Trophoblast cell (in vitro differentiated cells and primary cell): ENCODE data around the gene THSD4.

Experiments used
- DNase-seq, 2 donors: peaks; one replicate each; pipeline ENCODE4 v3.0.0-alpha.2; 2016
- H2AFZ ChIP-seq: 2 replicates; pipeline ENCODE4 v1.6.1; 2013; ENCODE audit warnings: low read length, moderate library complexity, mild to moderate bottlenecking; ENCODE audit not compliant: insufficient read depth, poor library complexity
- H2AK5ac ChIP-seq: 2 replicates; pipeline ENCODE4 v1.6.1; 2013; ENCODE audit warnings: mild to moderate bottlenecking, low read length
- H2BK120ac ChIP-seq: 2 replicates; pipeline ENCODE4 v1.6.1; 2013; ENCODE audit warnings: low read length, mild to moderate bottlenecking, moderate library complexity; ENCODE audit not compliant: insufficient read depth, poor library complexity
- H2BK12ac ChIP-seq: 2 replicates; pipeline ENCODE4 v1.6.1; 2013; ENCODE audit warnings: mild to moderate bottlenecking, low read length, moderate library complexity
- H2BK5ac ChIP-seq: 2 replicates; pipeline ENCODE4 v1.6.1; 2013; ENCODE audit warnings: low read length, low read depth, moderate library complexity, mild to moderate bottlenecking; ENCODE audit not compliant: poor library complexity
- H3K14ac ChIP-seq: 2 replicates; pipeline ENCODE4 v1.6.1; 2013; ENCODE audit warnings: mild to moderate bottlenecking, low read length
- H3K18ac ChIP-seq: 2 replicates; pipeline ENCODE4 v1.6.1; 2013; ENCODE audit warnings: mild to moderate bottlenecking, low read length
- H3K23ac ChIP-seq: 2 replicates; pipeline ENCODE4 v1.6.1; 2013; ENCODE audit warnings: low read length
- H3K27ac ChIP-seq: 2 replicates; pipeline ENCODE4 v1.5.1; 2013; ENCODE audit warnings: low read depth, mild to moderate bottlenecking, inconsistent platforms, low read length, moderate library complexity
- H3K27me3 ChIP-seq: 2 replicates; pipeline ENCODE4 v1.6.1; 2013; ENCODE audit warnings: inconsistent platforms, mild to moderate bottlenecking, low read length, moderate library complexity; ENCODE audit not compliant: insufficient read depth
- H3K36me3 ChIP-seq, 2 experiments: 1 replicate in 1 of 2; 2 replicates in 1 of 2; pipeline ENCODE4 v1.6.1; 2013; ENCODE audit warnings: low read length in 2 of 2, mild to moderate bottlenecking in 2 of 2, moderate library complexity in 1 of 2; ENCODE audit not compliant: insufficient read depth in 2 of 2, control insufficient read depth in 1 of 2
- H3K4ac ChIP-seq: 2 replicates; pipeline ENCODE4 v1.6.1; 2013; ENCODE audit warnings: low read depth, mild to moderate bottlenecking, low read length, moderate library complexity
- H3K4me1 ChIP-seq, 2 experiments: 1 replicate in 1 of 2; 2 replicates in 1 of 2; pipeline ENCODE4 v1.6.1; 2013; ENCODE audit warnings: low read length in 2 of 2, mild to moderate bottlenecking in 2 of 2, moderate library complexity in 1 of 2; ENCODE audit not compliant: insufficient read depth in 2 of 2, control insufficient read depth in 1 of 2
- H3K4me2 ChIP-seq: 2 replicates; pipeline ENCODE4 v1.6.1; 2013; ENCODE audit warnings: inconsistent platforms, mild to moderate bottlenecking, low read length, moderate library complexity
- H3K4me3 ChIP-seq: 2 replicates; pipeline ENCODE4 v1.5.1; 2013; ENCODE audit warnings: mild to moderate bottlenecking, low read depth, low read length, inconsistent platforms
- H3K79me1 ChIP-seq: one replicate; pipeline ENCODE4 v1.6.1; 2013; ENCODE audit warnings: low read length
- H3K79me2 ChIP-seq: 2 replicates; pipeline ENCODE4 v1.6.1; 2013; ENCODE audit warnings: low read length, mild to moderate bottlenecking; ENCODE audit not compliant: control insufficient read depth, insufficient read depth, poor library complexity
- H3K9ac ChIP-seq: 2 replicates; pipeline ENCODE4 v1.6.1; 2013; ENCODE audit warnings: mild to moderate bottlenecking, low read length
- H3K9me3 ChIP-seq: 2 replicates; pipeline ENCODE4 v1.6.1; 2013; ENCODE audit warnings: low read depth, mild to moderate bottlenecking, control low read depth, inconsistent platforms, low read length; ENCODE audit not compliant: insufficient read depth
- H4K12ac ChIP-seq: 2 replicates; pipeline ENCODE4 v1.6.1; 2013; ENCODE audit warnings: low read depth, mild to moderate bottlenecking, low read length, moderate library complexity
- H4K8ac ChIP-seq: 2 replicates; pipeline ENCODE4 v1.6.1; 2013; ENCODE audit warnings: low read depth, mild to moderate bottlenecking, low read length, moderate library complexity
- H4K91ac ChIP-seq: one replicate; pipeline ENCODE4 v1.6.1; 2013; ENCODE audit warnings: low read depth, mild to moderate bottlenecking, low read length, moderate library complexity
- WGBS: extraction: QIAGEN DNeasy Blood & Tissue Kit; methylation state at CpG from one replicate; pipeline ENCODE4 v1.1.7; 2013; ENCODE audit warnings: missing lambda C conversion rate; ENCODE audit not compliant: insufficient read length, insufficient coverage; ENCODE audit errors: extremely low coverage; 5-methylcytosine and 5-hydroxymethylcytosine counted together

Gene THSD4

DNA sequence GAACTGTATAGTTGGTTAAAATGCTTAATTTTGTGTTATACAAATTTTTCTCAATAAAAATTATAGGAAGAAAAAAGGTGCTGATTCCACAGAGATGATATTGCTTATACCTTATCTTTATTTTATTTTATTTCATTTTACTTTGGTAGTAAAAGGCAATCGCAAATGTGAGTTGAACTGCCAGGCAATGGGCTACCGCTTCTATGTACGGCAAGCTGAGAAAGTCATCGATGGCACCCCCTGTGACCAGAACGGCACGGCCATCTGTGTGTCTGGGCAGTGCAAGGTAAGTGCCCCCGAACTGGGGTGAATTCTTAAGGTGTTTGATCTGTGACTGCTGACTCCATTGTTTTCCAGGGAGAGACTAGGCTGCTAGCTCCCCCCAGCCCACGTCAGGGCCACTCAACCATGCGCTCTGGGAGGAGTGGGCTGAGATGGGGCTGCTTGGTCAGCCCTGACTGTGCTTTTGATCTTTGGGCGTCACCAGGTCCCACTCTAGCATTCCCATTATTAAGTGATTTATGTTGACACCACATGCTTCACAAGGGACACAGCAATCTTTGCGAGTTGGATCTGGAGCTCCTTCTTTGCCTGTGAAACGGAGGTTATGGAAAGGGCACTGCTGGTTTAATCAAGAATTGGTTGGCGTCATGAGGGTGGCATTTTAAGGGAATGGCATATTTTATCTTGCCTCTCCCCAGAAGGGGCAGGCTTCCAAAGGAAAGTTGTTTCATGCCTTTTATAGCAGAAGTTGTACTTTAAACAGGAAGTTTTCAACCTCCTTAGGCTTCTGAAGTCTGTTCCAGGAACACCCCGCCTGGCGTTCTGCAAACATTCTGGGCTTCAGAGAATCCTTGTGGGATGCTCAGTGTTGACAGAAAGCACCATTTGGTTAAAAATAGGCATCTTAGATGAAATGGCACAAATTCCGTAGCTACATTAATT, 296.5 kb downstream of the THSD4 start:
- H2BK120ac ChIP-seq: no peak overlapping the region
- no CpG with 5 or more reads among the region's 16 CpGs for WGBS
- no peak overlapping the region for H4K8ac ChIP-seq
- H3K23ac ChIP-seq: no peak overlapping the region
- no peak overlapping the region for H3K4me2 ChIP-seq
- no peaks in the 10 kb centered on the region for H3K4me1 ChIP-seq
- H3K14ac ChIP-seq: no peak overlapping the region
- no peaks in the 10 kb centered on the region for H3K9me3 ChIP-seq
- H3K36me3 ChIP-seq: no peaks in the 10 kb centered on the region
- no peaks in the 10 kb centered on the region for H3K79me2 ChIP-seq
- H4K91ac ChIP-seq: no peak overlapping the region
- no peaks in the 10 kb centered on the region for H3K79me1 ChIP-seq
- no peak overlapping the region for H3K4ac ChIP-seq
- H2BK5ac ChIP-seq: no peak overlapping the region
- H3K4me3 ChIP-seq: no peak overlapping the region
- H3K9ac ChIP-seq: no peak overlapping the region
- no peak overlapping the region for H2AFZ ChIP-seq
- no peak for DNase-seq
- no peak overlapping the region for H2AK5ac ChIP-seq
- no peak overlapping the region for H4K12ac ChIP-seq
- H3K18ac ChIP-seq: no peak overlapping the region
- H3K27me3 ChIP-seq: no peaks in the 10 kb centered on the region
- no peak overlapping the region for H2BK12ac ChIP-seq
- no peak overlapping the region for H3K27ac ChIP-seq

DNA sequence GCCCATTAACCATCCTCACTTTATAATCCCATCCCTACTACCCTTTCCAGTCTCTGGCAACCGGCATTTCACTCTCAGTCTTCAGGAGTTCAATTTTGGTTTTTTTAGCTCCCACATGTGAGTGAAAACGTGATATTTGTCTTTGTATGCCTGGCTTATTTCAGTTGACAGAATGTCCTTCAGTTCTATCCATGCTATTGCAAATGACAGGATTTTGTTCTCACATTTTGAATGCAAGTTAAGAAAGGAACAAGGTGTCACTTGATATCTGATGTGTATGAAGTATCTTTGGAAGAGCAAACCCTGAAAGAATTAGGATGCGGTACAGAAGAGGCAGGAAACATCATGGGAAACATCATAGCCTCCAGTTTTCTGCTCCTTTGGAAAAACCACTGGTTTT, 298.1 kb downstream of the THSD4 start:
- Histone ChIP-seq H4K91ac (no peak overlapping the region), H2BK5ac (no peak overlapping the region), H3K4ac (no peak overlapping the region), H3K9ac (no peak overlapping the region), H2AFZ (no peak overlapping the region), H2AK5ac (no peak overlapping the region), H3K36me3 (no peaks in the 10 kb centered on the region), H3K27me3 (no peaks in the 10 kb centered on the region), H3K9me3 (no peaks in the 10 kb centered on the region), H3K4me3 (no peak overlapping the region), H2BK120ac (no peak overlapping the region), H3K14ac (no peak overlapping the region), H3K18ac (no peak overlapping the region), H3K79me2 (no peaks in the 10 kb centered on the region), H3K4me1 (no peaks in the 10 kb centered on the region), H3K23ac (no peak overlapping the region), H3K79me1 (no peaks in the 10 kb centered on the region), H3K4me2 (no peak overlapping the region), H2BK12ac (no peak overlapping the region), H3K27ac (no peak overlapping the region), H4K8ac (no peak overlapping the region), H4K12ac (no peak overlapping the region)
- DNase-seq: no peak
- WGBS: no CpG with 5 or more reads among the region's 3 CpGs

DNA sequence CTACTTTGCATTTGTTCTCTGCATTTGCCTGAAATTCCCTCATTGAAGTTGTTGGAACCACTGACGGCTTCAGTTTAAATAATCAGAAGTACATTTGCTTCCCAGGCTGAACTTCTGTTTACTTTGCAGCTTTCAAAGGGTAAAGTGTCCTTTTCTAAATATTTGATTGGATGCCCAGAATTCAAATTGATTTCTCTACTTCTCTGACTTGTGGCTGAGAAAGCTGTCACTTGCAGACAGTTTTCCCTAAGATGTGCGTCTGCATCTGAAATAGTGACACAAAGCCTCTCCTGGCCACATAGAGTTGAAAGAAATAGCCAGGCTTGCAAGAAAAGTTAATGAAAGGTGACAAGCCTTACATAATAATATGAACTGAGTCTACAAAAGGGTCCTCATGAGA, 299.6 kb downstream of the THSD4 start:
- no CpG with 5 or more reads among the region's 2 CpGs for WGBS

DNA sequence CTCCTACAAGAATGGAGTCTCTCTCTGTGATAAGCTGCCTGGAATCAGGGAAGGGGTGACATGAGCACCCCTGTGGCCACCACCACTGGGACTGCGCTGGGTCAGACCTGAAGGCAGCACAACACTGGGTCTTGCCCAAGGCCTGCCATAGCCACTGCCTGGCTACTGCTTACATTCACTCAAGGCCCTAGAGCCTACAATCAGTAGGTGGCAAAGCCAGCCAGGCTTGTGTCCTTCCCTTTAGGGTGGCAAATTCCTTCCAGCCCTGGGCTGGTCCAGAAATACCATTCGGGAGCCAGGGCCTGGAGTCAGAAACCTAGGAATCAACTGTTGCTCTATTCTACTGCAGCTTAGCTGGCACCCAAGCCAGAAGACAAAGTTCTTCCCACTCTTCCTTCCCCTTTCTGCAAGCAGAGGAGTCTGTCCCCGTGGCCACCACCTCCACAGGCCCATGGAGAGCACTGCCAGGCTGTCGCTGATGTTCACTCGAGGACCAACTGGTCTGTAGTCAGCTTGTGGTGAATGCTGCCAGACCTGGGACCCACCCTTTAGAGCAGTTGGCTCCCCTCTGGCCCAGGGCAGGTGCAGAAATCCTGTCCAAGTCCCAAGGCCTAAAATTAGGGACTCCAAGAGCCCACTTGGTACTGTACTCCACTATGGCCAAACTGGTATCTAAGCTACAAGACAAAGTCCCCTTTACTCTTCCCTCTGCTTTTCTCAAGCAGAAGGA, 307.4 kb downstream of the THSD4 start:
- H3K14ac ChIP-seq: no peak overlapping the region
- no peak overlapping the region for H3K4me2 ChIP-seq
- H2AFZ ChIP-seq: no peak overlapping the region
- no peak overlapping the region for H2BK120ac ChIP-seq
- no peak overlapping the region for H3K9ac ChIP-seq
- H3K23ac ChIP-seq: no peak overlapping the region
- no peak overlapping the region for H2AK5ac ChIP-seq
- no peak overlapping the region for H3K4ac ChIP-seq
- H2BK5ac ChIP-seq: no peak overlapping the region
- no peaks in the 10 kb centered on the region for H3K79me1 ChIP-seq
- peak overlapping the region; percentile 37 for H3K4me3 ChIP-seq
- WGBS: no CpG with 5 or more reads among the region's 5 CpGs
- no peak for DNase-seq
- H3K4me1 ChIP-seq: no peaks in the 10 kb centered on the region
- no peak overlapping the region for H3K18ac ChIP-seq
- no peak overlapping the region for H4K91ac ChIP-seq
- no peaks in the 10 kb centered on the region for H3K79me2 ChIP-seq
- H3K27me3 ChIP-seq: no peaks in the 10 kb centered on the region
- no peak overlapping the region for H4K8ac ChIP-seq
- H3K27ac ChIP-seq: no peak overlapping the region
- H4K12ac ChIP-seq: no peak overlapping the region
- H2BK12ac ChIP-seq: no peak overlapping the region
- no peaks in the 10 kb centered on the region for H3K36me3 ChIP-seq
- peaks cover 1% of the 10 kb centered on the region for H3K9me3 ChIP-seq

More for the DNA sequence above, 299.6 kb downstream of the THSD4 start:
- no peaks in the 10 kb centered on the region for H3K79me1 ChIP-seq
- no peak overlapping the region for H4K12ac ChIP-seq
- DNase-seq: no peak
- H2BK120ac ChIP-seq: no peak overlapping the region
- no peak overlapping the region for H2BK12ac ChIP-seq
- H3K27me3 ChIP-seq: no peaks in the 10 kb centered on the region
- H3K4ac ChIP-seq: no peak overlapping the region
- H3K79me2 ChIP-seq: no peaks in the 10 kb centered on the region
- no peak overlapping the region for H3K14ac ChIP-seq
- H3K23ac ChIP-seq: no peak overlapping the region
- no peak overlapping the region for H3K9ac ChIP-seq
- no peak overlapping the region for H4K8ac ChIP-seq
- no peak overlapping the region for H2AFZ ChIP-seq
- H2AK5ac ChIP-seq: no peak overlapping the region
- no peaks in the 10 kb centered on the region for H3K36me3 ChIP-seq
- no peak overlapping the region for H3K4me2 ChIP-seq
- no peak overlapping the region for H3K18ac ChIP-seq
- no peak overlapping the region for H3K27ac ChIP-seq
- H2BK5ac ChIP-seq: no peak overlapping the region
- no peak overlapping the region for H4K91ac ChIP-seq
- no peaks in the 10 kb centered on the region for H3K4me1 ChIP-seq
- H3K4me3 ChIP-seq: no peak overlapping the region
- no peaks in the 10 kb centered on the region for H3K9me3 ChIP-seq
